Measurements from ENCODE around the gene AURKA.

DNA sequence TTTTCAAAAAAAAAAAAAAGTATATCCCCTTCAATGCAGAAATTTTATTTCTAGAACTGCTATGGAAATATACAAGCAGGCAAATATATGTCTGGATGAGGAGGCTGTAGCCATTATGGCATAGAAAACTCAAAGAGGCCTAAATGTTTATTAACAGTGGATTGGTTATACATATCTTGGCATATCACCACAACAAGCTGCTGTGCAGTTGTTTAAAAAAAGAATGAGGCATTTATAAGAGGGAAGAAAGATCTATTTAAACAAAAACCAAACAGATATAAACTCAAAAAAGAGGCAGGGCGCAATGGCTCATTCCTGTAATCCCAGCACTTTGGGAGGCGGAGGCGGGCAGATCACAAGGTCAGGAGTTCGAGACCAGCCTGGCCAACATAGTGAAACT, 46.3 kb upstream of the AURKA start:
- TF ChIP-seq, protein P1, sequence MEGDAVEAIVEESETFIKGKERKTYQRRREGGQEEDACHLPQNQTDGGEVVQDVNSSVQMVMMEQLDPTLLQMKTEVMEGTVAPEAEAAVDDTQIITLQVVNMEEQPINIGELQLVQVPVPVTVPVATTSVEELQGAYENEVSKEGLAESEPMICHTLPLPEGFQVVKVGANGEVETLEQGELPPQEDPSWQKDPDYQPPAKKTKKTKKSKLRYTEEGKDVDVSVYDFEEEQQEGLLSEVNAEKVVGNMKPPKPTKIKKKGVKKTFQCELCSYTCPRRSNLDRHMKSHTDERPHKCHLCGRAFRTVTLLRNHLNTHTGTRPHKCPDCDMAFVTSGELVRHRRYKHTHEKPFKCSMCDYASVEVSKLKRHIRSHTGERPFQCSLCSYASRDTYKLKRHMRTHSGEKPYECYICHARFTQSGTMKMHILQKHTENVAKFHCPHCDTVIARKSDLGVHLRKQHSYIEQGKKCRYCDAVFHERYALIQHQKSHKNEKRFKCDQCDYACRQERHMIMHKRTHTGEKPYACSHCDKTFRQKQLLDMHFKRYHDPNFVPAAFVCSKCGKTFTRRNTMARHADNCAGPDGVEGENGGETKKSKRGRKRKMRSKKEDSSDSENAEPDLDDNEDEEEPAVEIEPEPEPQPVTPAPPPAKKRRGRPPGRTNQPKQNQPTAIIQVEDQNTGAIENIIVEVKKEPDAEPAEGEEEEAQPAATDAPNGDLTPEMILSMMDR (conservative IDR thresholded peaks at IDR 0.05 in 1 of 2, IDR thresholded peaks at IDR 0.05 in 1 of 2; ENCODE audit: low read depth in 1 of 2, low read length in 2 of 2) = no peak
- TF ChIP-seq EZH2 (IDR thresholded peaks at IDR 0.05; ENCODE audit: low read length, missing control alignments) = no peak

All from fibroblast of lung (primary cell).